Liver (tissue), 9 donors: ENCODE measurements around the gene ARID3A. TPM values are rescaled to one million over a fixed set of nuclear protein-coding genes. Genes with fewer than 3 reads are reported as not detected.

Experiments used
- DNase-seq: peaks from one replicate; pipeline ENCODE4 v3.0.0-alpha.2; 2017; ENCODE audit warnings: low spot score
- H3K27ac ChIP-seq, 2 donors: one replicate each; pipeline ENCODE4 v1.7.0; 2013; ENCODE audit warnings: inconsistent platforms in 2 of 2, low read length in 2 of 2, control low read depth in 1 of 2, low read depth in 1 of 2, mild to moderate bottlenecking in 1 of 2
- H3K27me3 ChIP-seq, 4 donors: one replicate each; pipeline versions ENCODE4 v1.6.1 to v1.7.0; 2013; ENCODE audit warnings: low read length in 3 of 4, inconsistent platforms in 1 of 4, mild to moderate bottlenecking in 1 of 4, moderate library complexity in 1 of 4; ENCODE audit not compliant: control insufficient read depth in 4 of 4, insufficient read depth in 4 of 4
- H3K36me3 ChIP-seq, 4 donors: one replicate each; pipeline versions ENCODE4 v1.6.1 to v1.7.0; 2013; ENCODE audit warnings: low read length in 3 of 4, mild to moderate bottlenecking in 3 of 4, low read depth in 1 of 4, moderate library complexity in 1 of 4; ENCODE audit not compliant: control insufficient read depth in 4 of 4, insufficient read depth in 3 of 4
- H3K4me1 ChIP-seq, 4 donors: one replicate each; pipeline versions ENCODE4 v1.6.1 to v1.7.0; 2013; ENCODE audit warnings: low read length in 3 of 4, mild to moderate bottlenecking in 3 of 4, moderate library complexity in 1 of 4; ENCODE audit not compliant: control insufficient read depth in 4 of 4, insufficient read depth in 4 of 4
- H3K4me3 ChIP-seq, 3 donors: one replicate each; pipeline versions ENCODE4 v1.6.1 to v1.7.0; 2013; ENCODE audit warnings: low read length in 3 of 3, control low read depth in 1 of 3, low read depth in 1 of 3, mild to moderate bottlenecking in 1 of 3
- H3K9ac ChIP-seq, 2 donors: one replicate each; pipeline ENCODE4 v1.7.0; 2013; ENCODE audit warnings: low read length in 2 of 2, mild to moderate bottlenecking in 2 of 2, moderate library complexity in 2 of 2, control low read depth in 1 of 2, low read depth in 1 of 2
- H3K9me3 ChIP-seq, 4 donors: one replicate each; pipeline versions ENCODE4 v1.6.1 to v1.7.0; 2013; ENCODE audit warnings: low read length in 3 of 4; ENCODE audit not compliant: control insufficient read depth in 4 of 4
- FOXA1 ChIP-seq: IDR thresholded peaks from 2 replicates; pipeline ENCODE4 v1.6.1; 2016; ENCODE audit warnings: antibody characterized with exemption
- FOXA2 ChIP-seq: IDR thresholded peaks from 2 replicates; pipeline ENCODE4 v1.6.1; 2016; ENCODE audit warnings: antibody characterized with exemption
- GABPA ChIP-seq, 2 donors: IDR thresholded peaks in 1 of 2; conservative IDR thresholded peaks in 1 of 2; 2 replicates each; pipeline ENCODE4 v1.6.1; 2016; ENCODE audit warnings: antibody characterized with exemption in 2 of 2, mild to moderate bottlenecking in 1 of 2, moderate library complexity in 1 of 2
- HNF4A ChIP-seq, 2 donors: conservative IDR thresholded peaks; 2 replicates each; pipeline ENCODE4 v1.6.1; 2016; ENCODE audit warnings: antibody characterized with exemption in 2 of 2, mild to moderate bottlenecking in 2 of 2
- HNF4G ChIP-seq: IDR thresholded peaks from 2 replicates; pipeline ENCODE4 v1.6.1; 2016; ENCODE audit warnings: antibody characterized with exemption
- JUND ChIP-seq, 2 donors: IDR thresholded peaks; 2 replicates each; pipeline ENCODE4 v1.6.1; 2016; ENCODE audit warnings: antibody characterized with exemption in 2 of 2
- NR2F2 ChIP-seq: IDR thresholded peaks from 2 replicates; pipeline ENCODE4 v1.6.1; 2016; ENCODE audit warnings: antibody characterized with exemption
- RAD21 ChIP-seq, 2 donors: IDR thresholded peaks; 2 replicates each; pipeline ENCODE4 v1.6.1; 2016; ENCODE audit warnings: antibody characterized with exemption in 2 of 2, mild to moderate bottlenecking in 2 of 2
- RXRA ChIP-seq, 2 donors: IDR thresholded peaks; 2 replicates each; pipeline ENCODE4 v1.6.1; 2017 to 2018; ENCODE audit warnings: antibody characterized with exemption in 2 of 2, mild to moderate bottlenecking in 1 of 2
- SP1 ChIP-seq: IDR thresholded peaks from 2 replicates; pipeline ENCODE4 v1.6.1; 2018; ENCODE audit warnings: antibody characterized with exemption, mild to moderate bottlenecking
- TAF1 ChIP-seq: conservative IDR thresholded peaks from 2 replicates; pipeline ENCODE4 v1.6.1; 2016; ENCODE audit warnings: antibody characterized with exemption, mild to moderate bottlenecking
- YY1 ChIP-seq: IDR thresholded peaks from 2 replicates; pipeline ENCODE4 v1.6.1; 2016; ENCODE audit warnings: antibody characterized with exemption, mild to moderate bottlenecking
- WGBS: extraction: QIAGEN DNeasy Blood & Tissue Kit; methylation state at CpG from one replicate; pipeline ENCODE4 v1.1.7; 2013; 5-methylcytosine and 5-hydroxymethylcytosine counted together
- polyA plus RNA-seq, 2 donors: library from polyadenylated mRNA; stranded (reverse) in 1 of 2; unstranded in 1 of 2; fragments of 200-250 nt in 1 of 2; fragments of >200 nt in 1 of 2; fragmentation: Nextera tagmentation in 1 of 2; extraction: Ambion mirVana in 1 of 2; gene quantifications; one replicate each; pipeline versions ENCODE4 v1.2.1 to v1.2.3, GENCODE V29; 2013 to 2015
- total RNA-seq, 2 donors: library from RNA; depleted of rRNA; stranded (reverse); fragments of >200 nt; gene quantifications; one replicate each; pipeline ENCODE4 v1.2.3, GENCODE V29; 2014
- TF ChIP-seq, protein P1 (sequence below): IDR thresholded peaks from 2 replicates; pipeline ENCODE4 v1.6.1; 2016; ENCODE audit warnings: antibody characterized with exemption
- TF ChIP-seq, protein P2 (sequence below): fragments of 150-350 bp; IDR thresholded peaks from 2 replicates; pipeline ENCODE4 v1.5.1; 2017; ENCODE audit warnings: improper control_type of control experiment, low read depth, low read length; ENCODE audit not compliant: missing input control
- TF ChIP-seq, protein P3 (sequence below): IDR thresholded peaks from 2 replicates; pipeline ENCODE4 v1.6.1; 2016; ENCODE audit warnings: antibody characterized with exemption
- TF ChIP-seq, protein P4 (sequence below): IDR thresholded peaks from 2 replicates; pipeline ENCODE4 v1.6.1; 2016; ENCODE audit warnings: antibody characterized with exemption
- donor health status: healthy.
- donor health status: healthy.
- donor health status: healthy.
- donor health status: healthy.
- donor health status: healthy.

ARID3A gene
- total and polyA plus RNA-seq, 4 donors: 0.74 to 42.4 (median 3.1) TPM

DNA sequence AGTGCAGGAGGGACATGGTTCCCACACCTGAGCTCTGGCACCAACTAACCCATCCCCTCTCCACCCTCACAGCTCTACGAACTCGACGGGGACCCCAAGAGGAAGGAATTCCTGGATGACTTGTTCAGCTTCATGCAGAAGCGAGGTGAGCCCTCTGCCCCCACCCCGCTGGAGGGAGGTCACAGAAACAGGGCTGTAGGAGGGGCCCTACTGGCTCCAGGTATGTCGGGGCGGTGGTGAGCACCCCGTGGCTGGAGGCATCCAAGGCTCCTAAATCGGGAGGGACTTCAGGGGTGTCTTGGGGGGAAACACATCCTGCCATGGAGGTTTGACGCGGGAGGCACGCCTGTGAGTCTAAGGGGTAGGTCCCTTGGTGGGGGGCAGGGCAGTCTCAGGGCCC, 34.2 kb downstream of the ARID3A start:
- WGBS: 67% methylated on average over 12 of the region's 12 CpGs
- no peak overlapping the region for H3K27ac ChIP-seq
- no peak overlapping the region for H3K9ac ChIP-seq
- TF ChIP-seq JUND (IDR thresholded peaks at IDR 0.05) (no peak), FOXA1 (no peak), YY1 (no peak), GABPA (IDR thresholded peaks at IDR 0.05 in 1 of 2, conservative IDR thresholded peaks at IDR 0.05 in 1 of 2) (no peak), NR2F2 (no peak), HNF4G (no peak), RAD21 (IDR thresholded peaks at IDR 0.05) (no peak), TAF1 (no peak), FOXA2 (no peak), RXRA (IDR thresholded peaks at IDR 0.05) (no peak)
- TF ChIP-seq, protein P1, sequence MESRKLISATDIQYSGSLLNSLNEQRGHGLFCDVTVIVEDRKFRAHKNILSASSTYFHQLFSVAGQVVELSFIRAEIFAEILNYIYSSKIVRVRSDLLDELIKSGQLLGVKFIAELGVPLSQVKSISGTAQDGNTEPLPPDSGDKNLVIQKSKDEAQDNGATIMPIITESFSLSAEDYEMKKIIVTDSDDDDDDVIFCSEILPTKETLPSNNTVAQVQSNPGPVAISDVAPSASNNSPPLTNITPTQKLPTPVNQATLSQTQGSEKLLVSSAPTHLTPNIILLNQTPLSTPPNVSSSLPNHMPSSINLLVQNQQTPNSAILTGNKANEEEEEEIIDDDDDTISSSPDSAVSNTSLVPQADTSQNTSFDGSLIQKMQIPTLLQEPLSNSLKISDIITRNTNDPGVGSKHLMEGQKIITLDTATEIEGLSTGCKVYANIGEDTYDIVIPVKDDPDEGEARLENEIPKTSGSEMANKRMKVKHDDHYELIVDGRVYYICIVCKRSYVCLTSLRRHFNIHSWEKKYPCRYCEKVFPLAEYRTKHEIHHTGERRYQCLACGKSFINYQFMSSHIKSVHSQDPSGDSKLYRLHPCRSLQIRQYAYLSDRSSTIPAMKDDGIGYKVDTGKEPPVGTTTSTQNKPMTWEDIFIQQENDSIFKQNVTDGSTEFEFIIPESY: no peak
- TF ChIP-seq, protein P2, sequence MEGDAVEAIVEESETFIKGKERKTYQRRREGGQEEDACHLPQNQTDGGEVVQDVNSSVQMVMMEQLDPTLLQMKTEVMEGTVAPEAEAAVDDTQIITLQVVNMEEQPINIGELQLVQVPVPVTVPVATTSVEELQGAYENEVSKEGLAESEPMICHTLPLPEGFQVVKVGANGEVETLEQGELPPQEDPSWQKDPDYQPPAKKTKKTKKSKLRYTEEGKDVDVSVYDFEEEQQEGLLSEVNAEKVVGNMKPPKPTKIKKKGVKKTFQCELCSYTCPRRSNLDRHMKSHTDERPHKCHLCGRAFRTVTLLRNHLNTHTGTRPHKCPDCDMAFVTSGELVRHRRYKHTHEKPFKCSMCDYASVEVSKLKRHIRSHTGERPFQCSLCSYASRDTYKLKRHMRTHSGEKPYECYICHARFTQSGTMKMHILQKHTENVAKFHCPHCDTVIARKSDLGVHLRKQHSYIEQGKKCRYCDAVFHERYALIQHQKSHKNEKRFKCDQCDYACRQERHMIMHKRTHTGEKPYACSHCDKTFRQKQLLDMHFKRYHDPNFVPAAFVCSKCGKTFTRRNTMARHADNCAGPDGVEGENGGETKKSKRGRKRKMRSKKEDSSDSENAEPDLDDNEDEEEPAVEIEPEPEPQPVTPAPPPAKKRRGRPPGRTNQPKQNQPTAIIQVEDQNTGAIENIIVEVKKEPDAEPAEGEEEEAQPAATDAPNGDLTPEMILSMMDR: no peak
- TF ChIP-seq, protein P3, sequence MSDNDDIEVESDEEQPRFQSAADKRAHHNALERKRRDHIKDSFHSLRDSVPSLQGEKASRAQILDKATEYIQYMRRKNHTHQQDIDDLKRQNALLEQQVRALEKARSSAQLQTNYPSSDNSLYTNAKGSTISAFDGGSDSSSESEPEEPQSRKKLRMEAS: no peak
- H3K27me3 ChIP-seq: no peaks in the 10 kb centered on the region
- H3K4me3 ChIP-seq: no peak overlapping the region
- no peak for DNase-seq
- H3K9me3 ChIP-seq: no peaks in the 10 kb centered on the region
- no peaks in the 10 kb centered on the region for H3K4me1 ChIP-seq
- H3K36me3 ChIP-seq: peaks cover 0 to 6% (median under 1%) of the 10 kb centered on the region in 4 donors

DNA sequence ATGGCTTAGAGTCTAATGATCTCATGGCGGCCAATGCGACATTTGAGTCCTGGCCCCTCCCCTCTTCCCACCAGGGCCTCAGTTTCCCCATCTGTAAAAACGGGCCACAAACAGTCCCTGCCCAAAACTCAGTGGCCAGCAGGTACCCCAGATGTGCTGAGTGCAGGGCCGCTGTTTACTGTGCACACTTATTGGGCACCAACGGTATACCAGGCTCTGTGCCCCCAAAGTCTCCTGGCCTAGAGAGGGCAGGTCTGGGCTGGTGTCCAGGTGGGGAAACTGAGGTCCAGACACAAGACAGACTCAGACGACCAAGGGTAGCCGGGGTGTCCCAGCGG, 34.7 kb downstream of the ARID3A start:
- TF ChIP-seq RXRA (IDR thresholded peaks at IDR 0.05) (no peak), TAF1 (no peak), HNF4A (conservative IDR thresholded peaks at IDR 0.05) (no peak), SP1 (no peak), FOXA2 (no peak), FOXA1 (no peak), RAD21 (IDR thresholded peaks at IDR 0.05) (no peak), GABPA (IDR thresholded peaks at IDR 0.05 in 1 of 2, conservative IDR thresholded peaks at IDR 0.05 in 1 of 2) (no peak)
- TF ChIP-seq, protein P2: no peak
- TF ChIP-seq, protein P4, sequence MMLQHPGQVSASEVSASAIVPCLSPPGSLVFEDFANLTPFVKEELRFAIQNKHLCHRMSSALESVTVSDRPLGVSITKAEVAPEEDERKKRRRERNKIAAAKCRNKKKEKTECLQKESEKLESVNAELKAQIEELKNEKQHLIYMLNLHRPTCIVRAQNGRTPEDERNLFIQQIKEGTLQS: no peak
- H3K36me3 ChIP-seq: peaks cover 0 to 11% (median under 1%) of the 10 kb centered on the region in 4 donors
- no peaks in the 10 kb centered on the region for H3K27me3 ChIP-seq
- WGBS: 86% methylated on average over 8 of the region's 8 CpGs
- H3K9ac ChIP-seq: no peak overlapping the region
- H3K4me3 ChIP-seq: no peak overlapping the region
- no peak for DNase-seq
- H3K27ac ChIP-seq: no peak overlapping the region
- no peaks in the 10 kb centered on the region for H3K4me1 ChIP-seq
- H3K9me3 ChIP-seq: no peaks in the 10 kb centered on the region
